ENCODE results near the gene REEP5.
"Not testable (repeated sequence)": the region's sequence is repeated elsewhere in the genome, so short reads cannot be mapped to it uniquely, and the experiment has no call there.

The REEP5 gene

DNA sequence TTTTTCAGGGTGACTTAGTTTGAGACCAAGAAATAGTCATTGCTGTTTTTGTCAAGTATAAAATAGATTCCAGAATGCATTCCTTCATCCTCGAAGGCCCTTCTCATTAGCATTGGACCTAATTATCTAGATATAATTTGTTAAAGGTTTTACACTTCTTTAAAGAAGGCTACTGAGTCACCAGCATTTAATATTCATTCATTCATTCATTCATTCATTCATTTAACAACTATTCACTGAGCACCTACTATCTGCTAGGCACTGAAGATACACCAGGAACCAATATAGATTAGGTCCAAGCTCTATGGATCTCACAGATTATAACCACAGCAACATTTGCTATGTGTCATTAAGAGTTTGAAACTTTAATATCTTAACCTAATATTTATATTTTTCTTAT, 11.1 kb upstream of the REEP5 start:
- DNase-seq (ENCODE audit: low read depth in 2 of 2), result no peak

DNA sequence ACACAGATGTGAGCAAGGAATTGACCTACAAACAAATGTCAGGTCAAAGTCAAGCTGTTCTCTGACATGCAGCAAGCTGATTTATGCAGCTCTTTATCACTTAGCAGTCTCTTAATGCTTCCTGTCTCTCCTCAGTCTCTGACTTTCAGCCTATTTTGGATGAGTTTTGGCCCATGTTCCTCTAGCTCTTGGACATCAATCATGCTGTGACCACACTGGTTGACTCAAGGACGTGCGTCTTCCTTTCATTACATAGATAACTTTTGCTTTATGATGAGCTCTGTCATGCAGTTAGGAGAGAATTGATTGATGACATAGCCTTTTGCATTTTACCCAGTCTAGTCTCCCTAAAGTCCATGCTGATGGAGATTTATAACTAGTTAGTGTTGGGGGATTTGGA, 9.4 kb upstream of the REEP5 start:
- no peak for DNase-seq (ENCODE audit: low read depth in 2 of 2)

DNA sequence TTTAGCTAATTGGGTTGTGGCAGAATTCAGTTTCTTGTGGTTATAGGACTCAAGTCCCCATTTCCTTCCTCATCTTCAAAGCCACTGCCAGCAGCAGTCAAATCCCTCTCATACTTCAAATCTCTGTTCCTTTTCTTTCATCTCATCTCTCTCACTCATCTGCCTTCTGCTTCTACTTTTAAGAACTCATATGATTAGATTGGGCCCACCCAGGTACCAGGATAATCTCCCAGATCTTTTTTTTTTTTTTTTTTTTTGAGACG, 8.0 kb upstream of the REEP5 start:
- no peak for DNase-seq (ENCODE audit: low read depth in 2 of 2)

DNA sequence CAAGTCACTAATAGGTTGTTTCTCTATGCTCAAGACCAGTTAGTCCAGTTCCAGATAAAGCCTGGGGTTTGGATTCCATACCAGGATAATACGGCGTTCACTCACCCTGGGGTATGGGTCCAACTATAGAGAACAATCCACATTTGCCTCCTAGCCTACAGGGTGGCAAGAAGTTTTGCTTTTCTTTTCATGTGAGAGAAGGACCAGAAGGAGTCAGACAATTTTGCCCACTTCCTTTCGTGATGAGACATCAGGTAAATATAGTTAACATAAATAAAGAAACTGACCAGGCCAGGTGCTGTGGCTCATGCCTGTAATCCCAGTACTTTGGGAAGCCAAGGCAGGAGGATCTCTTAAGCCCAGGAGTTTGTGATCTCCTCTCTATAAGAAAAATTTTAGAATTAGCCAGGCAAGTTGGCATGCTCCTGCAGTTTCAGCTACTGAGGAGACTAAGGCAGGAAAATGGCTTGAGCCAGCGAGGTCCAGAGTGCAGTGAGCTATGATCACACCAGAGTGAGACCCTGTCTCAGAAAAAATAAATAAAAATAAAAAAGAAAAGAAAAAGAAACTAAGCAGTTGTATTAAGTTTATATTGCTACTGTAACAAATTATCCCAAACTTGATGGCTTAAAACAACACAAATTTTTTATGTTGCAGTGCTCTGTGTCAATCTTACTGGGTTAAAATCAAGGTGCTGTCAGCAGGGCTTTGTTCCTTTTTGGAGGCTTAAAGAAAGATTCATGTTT, 7.5 kb upstream of the REEP5 start:
- DNase-seq (ENCODE audit: low read depth in 2 of 2), result no peak

DNA sequence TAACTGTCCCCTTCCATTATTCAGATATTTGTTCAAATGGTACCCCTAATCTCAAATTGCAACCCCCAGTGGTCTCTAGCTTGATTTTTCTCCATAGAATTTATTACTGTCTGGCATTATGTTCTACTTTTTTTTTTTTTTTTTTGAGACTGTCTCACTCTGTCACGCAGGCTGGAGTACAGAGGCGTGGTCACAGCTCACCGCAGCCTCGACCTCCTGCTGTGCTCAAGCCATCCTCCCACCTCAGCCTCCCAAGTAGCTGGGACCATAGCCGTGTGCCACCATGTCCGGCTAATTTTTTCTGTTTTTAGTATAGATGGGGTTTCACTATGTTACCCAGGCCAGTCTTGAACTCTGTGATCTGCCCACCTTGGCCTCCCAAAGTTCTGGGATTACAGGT, 2.0 kb upstream of the REEP5 start:
- no peak for DNase-seq (ENCODE audit: low read depth in 2 of 2)

DNA sequence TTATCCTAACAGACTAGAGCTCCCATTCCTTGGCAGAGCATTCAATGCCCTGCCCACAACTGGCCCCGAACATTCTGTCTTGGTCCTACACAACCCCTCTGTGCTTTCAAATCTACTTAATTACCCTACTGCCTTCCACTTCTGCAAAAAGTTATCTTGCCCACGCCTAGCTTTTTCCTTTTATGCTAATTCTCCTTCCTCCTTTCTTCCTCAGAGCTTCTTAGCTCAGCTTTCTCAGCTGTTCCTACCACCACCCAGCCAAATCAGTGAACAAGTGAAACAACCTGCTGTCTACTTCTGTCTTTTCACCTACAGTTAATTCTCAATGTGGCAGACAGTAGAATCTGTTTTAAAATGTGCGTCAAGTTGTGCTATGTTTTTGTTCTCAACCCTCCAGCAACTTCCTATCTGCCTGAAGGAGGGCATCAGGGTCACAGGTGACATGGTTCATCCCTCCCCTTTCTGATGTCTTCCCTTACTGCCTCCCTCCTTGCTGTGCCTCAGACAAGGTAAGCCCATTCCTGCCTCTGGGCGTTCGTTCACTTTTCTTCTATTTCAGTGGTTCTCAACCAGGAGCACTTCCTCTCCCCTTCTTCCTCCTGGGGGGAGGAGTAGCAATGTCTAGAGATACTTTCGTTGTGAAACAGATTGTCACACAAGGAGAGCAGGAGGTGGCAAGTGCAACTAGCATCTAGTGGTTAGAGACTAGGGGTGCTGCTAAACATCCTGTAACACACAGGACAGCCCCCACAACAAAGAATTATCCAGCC, 1.3 kb upstream of the REEP5 start:
- DNase-seq (ENCODE audit: low read depth in 2 of 2), result no peak

DNA sequence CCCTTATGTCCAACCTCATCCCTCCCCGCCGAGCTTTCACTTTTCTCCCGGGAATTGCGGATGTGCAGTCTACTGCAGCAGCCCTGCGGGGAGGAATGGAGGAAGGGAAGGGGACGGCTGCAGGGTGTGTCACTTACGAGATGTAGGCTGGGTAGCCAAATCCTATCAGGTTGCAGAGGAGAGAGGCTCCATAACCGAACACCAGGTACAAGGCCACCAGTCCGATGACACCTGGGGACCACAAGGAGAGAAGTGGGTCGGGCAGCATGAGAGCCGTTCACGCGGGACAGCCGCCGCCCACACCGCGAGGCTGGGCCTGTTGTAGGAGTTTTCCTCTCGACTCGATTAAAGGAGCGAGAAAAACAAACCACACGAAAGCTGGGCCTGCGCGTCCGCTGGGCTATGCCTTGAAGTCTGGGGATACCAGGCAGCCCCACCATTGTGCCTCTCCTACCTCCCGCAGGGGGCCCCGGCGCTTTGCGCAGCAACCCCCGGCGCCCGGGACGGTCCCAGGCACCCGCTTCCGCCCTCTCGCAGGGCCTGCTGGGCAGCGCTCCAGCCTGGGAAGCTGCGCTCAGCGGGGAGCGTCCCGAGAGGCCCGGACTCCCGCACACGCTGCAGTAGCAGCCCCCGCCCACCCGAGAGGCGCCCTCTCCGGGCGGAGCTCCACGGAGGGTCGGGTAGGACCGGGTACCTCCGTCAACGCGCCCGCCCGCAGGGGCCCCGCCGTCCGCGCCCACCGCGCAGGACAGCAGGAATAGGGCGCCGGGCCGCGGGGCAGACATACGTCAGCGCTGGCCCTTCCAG, 798 bp downstream of the REEP5 start:
- peak; percentile 17 to 21 for DNase-seq (ENCODE audit: low read depth in 2 of 2)

DNA sequence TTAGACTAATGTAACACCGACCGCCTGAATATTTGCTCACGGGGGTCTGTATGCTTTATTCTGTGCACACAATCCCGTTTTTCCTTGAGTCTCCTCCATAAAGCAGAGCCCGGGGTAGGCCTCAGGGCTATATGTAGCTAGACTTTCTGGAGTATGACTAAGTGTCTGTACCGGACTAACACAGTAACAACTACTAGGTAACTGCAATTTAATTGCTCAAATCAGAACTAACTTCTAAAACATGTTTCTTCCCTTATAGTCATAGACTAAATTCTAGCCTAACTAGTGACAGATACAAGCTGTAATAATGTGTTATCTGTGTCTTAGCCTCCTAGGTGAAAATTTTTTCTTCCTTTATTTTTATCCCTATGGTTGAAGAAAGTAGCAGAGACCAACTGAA, 2.1 kb downstream of the REEP5 start:
- no peak for DNase-seq (ENCODE audit: low read depth in 2 of 2)

DNA sequence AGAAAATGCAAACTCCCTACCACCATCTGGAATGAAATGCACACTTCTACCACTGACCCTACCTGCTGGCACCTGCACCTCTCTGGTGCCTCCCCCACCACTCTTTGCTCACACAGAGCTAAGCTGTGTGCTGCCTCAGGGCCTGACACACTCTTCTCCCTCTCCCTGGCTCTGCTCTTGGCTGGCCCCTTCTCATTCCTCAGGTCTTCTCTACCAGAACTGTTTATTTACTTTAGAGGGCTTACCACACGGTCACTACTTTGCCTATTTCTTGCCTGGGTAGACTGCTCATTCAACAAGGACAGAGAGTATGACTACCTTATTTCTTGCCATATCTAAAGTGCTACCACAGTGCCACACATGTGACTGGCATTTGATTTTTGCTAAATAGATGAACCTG, 3.3 kb downstream of the REEP5 start:
- DNase-seq (ENCODE audit: low read depth in 2 of 2), result no peak

DNA sequence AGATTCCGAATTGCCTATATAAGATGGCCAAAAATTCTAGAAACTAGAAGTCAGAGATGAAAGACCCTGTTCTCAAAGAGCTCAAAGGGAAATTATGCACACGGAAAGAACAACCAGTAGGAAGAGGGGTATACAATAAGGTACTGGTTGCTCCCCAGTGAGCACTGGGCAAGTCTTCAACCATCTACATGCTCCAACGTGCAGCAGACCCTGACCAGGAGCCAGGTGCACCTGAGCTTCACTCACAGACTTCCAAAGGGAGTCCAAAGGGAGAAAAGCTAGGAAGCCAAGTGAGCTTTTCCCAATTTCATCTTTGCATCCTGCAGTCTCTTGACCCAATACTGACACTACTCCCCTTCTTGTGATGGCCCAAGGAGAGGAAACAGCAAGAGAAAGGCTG, 3.9 kb downstream of the REEP5 start:
- no peak for DNase-seq (ENCODE audit: low read depth in 2 of 2)

DNA sequence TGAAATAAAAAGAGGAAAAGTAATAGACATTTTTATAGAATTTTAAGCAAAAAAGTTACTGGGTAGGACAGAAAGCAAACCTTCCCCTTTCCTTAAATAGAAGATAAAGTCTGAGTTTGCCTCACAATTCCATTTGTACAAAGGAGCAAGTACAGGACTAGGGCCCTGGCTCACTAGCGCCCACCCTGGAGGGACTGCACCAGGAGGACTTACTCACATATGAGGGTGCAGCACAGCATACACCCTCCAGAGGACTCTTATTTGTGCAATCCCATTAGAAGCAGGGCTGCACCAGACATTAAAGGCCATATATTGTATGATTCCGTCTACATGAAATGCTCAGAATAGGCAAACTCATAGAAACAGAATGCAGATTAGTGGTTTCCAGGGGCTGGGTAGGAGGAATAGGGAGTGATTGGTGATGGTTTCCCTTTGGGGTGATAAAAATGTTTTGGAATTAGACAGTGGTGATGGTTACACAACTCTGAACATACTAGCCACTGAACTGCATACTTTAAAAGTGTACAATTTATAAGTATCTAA, 4.5 kb downstream of the REEP5 start:
- DNase-seq (ENCODE audit: low read depth in 2 of 2), result no peak

DNA sequence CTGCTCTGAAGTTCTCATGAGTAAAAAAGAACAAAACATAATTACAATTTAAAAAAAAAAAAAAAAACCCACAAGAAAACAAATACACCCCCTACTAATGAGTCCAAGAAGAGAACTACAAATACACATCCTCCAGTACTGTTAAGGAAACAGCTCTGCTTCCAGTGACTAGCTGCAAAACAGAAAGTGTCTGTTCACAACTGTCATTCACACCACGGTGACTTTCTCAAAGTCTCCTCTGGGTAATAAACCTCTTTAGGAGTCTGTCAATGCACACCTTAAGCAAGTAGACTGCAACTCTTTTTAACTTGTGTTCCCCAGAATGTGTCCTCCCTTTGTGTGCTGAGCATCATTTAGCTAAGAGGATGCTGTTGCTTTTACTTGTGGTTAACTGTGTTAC, 6.2 kb downstream of the REEP5 start:
- DNase-seq (ENCODE audit: low read depth in 2 of 2), result no peak

DNA sequence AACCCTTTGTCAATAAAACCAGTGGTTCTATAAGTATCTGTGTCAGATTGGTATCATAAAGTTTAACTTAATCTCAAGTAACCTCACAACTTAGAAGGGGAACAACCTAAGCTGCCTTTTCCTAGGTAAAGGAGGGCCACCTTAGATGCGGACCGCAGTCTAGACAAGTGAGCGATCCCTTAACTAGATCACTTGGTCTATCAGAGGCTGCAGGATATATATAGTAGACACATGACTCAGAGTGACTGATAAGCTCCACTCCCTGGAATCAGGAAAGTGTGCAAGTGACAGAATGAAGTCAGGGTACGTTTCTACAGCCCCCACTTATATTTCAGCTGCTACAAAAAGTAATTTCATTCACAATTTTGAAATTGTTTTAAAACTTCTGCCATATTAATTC, 7.4 kb downstream of the REEP5 start:
- DNase-seq (ENCODE audit: low read depth in 2 of 2), result no peak

DNA sequence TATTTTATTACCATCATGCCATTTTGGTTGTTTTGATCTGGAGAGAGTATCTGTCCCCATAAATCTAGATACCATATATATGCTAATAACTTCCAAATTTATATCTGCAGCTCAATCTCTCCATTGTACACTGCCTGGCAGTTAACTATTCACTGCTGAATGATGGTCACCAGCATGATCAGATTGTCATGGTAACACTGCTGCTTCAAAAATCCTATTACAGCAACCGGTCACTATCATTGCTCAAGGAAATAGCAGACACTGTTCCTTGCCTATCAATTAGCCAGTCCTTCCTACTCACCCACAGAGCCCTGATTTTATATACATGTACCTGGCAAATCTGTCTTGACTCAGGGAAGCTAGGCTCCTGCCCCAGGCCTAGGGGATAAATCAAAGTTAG, 11.5 kb downstream of the REEP5 start:
- DNase-seq (ENCODE audit: low read depth in 2 of 2), result no peak

DNA sequence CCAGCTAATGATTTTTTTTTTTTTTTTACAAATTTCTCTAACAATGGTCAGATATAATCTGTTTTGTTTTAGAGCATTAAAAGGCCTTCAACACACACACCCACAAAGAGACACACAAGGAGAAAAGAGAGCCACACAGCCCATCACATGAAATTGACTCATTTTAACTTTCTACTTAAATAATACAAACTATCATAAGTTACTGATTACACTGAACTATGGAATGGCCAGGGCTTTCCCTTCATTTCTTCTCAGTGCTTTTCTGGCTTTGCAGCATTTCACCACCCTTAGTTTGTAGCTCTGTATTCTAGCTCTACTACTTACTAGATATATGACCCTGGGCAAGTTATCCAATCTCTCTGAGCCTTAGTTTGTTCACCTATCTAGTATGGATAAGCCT, 13.2 kb downstream of the REEP5 start:
- no peak for DNase-seq (ENCODE audit: low read depth in 2 of 2)

DNA sequence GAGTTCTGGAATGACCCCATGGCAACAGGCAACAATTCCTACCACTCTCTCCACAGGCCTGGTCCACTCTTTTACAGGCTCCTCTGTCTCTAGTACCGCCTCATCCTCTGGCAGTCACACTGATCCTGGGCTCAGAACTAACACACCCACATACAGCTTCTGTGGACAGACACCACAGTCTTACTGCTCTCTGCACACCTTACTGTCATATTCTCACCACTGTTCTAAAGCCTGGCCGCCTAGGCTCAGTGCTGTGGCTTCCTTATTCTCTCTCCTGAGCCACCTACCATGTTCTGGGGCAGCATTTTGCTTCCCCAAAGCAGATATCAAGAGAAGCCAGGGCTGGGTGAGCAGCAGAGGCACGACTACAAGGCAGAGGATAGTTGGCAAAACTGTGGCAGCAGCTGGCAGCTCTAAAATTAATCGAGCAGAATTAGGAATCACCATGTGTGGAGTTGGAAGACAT, 14.8 kb downstream of the REEP5 start:
- no peak for DNase-seq (ENCODE audit: low read depth in 2 of 2)

DNA sequence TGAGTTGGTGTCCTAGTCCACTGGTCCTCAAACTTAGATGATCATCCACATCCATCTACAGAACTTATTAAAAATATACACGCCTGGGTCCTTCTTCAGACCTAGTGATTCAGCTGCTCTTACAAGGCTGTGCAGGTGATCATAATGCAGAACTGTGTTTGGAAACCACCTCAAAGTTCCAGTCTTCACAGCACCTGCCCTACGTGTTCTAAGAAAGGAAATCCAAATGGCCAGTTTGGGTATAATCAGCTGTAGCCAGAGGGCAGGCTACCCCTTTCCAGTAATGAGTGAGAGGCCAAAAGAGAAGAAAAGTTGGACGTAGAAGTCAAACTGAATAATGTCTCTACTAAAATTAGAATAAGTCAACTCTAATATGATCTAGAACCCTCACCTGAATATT, 15.4 kb downstream of the REEP5 start:
- no peak for DNase-seq (ENCODE audit: low read depth in 2 of 2)

DNA sequence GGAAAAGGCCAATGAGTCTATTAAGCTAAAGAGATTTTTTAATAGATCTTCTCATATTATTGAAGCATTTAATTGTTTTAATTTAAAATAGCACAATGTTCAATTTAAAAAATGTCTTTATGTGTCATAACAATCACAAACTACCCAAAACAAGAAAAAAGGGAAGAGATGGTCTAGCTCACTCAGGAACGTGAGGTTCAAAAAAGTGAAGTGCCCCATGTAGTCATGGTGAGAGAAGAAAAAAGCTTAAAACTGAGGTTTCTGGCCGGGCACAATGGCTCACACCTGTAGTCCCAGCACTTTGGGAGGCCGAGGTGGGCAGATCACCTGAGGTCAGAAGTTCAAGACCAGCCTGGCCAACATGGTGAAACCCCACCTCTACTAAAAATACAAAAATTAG, 17.0 kb downstream of the REEP5 start:
- not testable (repeated sequence) for DNase-seq (ENCODE audit: low read depth in 2 of 2)

DNA sequence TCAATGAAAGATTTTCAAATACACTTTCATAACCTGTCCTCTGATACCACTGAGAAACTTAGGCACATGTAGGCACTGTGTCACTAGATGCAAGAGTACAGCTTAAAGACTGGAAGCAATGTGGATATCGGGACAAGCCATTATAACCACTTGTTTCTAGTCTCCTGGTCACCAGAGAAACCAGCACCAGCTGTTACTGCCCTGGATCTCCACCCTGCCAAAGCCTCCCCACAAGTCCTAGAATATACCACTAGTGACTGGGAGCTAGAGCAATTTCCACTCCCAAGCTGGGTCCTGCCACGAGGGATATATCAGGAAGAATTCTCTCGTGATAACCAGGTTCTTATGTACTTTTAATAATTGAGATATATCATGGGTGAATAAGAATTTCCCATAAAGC, 19.5 kb downstream of the REEP5 start:
- no peak for DNase-seq (ENCODE audit: low read depth in 2 of 2)

DNA sequence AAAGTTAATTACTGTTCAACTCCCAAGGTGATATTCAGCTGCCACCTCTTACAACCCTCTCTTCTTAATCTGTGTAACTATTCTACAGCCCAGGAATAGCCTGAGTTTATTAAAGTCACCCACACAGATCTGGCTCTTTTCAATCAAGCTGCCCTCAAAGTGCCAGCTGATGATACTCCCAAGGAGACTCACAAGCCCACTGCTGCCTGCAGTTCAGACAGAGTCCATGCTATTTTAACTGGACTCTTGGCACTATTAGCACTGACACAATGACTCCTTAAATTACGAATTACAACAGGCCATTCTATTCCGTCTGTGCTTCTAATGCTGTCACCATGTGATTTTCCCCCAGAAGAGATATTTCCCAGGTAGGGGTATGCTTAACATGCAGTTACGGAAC, 26.3 kb downstream of the REEP5 start:
- DNase-seq (ENCODE audit: low read depth in 2 of 2), result no peak

DNA sequence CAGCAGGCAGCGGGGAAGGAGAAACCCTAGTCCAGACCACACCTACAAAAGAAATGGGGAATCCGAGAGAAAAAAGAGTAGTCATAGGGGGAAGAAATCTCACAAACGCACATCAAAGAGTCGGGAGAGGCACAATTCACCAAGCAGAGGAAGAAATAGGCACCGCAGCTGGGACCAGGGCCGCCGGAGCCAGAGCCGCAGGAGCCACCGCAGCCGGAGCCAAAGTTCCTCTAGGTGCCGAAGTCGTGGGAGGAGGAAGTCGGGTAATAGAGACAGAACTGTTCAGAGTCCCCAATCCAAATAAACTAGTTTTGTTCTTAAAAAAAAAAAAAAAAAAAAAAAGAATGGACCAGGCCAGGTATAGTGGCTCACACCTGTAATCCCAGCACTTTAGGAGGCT, 29.3 kb downstream of the REEP5 start:
- no peak for DNase-seq (ENCODE audit: low read depth in 2 of 2)

DNA sequence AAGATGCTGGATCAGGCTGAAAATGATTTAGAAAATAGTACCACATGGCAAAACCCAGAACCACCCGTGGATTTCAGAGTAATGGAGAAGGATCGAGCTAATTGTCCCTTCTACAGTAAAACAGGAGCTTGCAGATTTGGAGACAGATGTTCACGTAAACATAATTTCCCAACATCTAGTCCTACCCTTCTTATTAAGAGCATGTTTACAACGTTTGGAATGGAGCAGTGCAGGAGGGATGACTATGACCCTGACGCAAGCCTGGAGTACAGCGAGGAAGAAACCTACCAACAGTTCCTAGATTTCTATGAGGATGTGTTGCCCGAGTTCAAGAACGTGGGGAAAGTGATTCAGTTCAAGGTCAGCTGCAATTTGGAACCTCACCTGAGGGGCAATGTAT, 30.0 kb downstream of the REEP5 start:
- not testable (repeated sequence) for DNase-seq (ENCODE audit: low read depth in 2 of 2)

DNA sequence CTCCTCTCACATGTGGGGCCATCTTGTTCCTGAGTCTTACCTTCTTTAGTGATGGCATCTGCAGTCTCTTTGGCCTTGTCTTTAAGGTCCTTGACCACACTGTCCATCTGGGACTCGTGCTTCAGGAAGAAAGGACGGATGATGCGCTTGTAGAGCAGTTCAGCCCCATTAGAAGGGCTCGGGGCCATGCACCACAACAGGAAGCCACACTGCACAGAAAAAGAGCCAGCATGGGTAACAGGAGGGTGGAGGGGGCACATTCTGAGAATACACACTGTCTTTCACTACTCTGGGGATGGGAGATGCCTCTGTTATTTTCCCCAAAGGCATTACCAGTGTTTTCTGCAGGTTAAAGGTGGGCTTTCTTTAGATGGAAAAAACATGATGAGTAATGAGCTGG, 35.1 kb downstream of the REEP5 start:
- DNase-seq (ENCODE audit: low read depth in 2 of 2), result no peak
